ENCODE measurements around the gene PBX1. TPM values are rescaled to one million over a fixed set of nuclear protein-coding genes. Genes with fewer than 3 reads are reported as not detected.

The PBX1 gene
- total RNA-seq, 1 donor from 2014 or later: 719 TPM

- Mint-ChIP-seq H3K4me1 (peaks cover 49% of the 10 kb centered on the region), H3K27ac (peak overlapping the region; percentile 100), H3K36me3 (peaks cover 20% of the 10 kb centered on the region), H3K9me3 (no peaks in the 10 kb centered on the region), H3K27me3 (ENCODE audit: low read depth) (no peaks in the 10 kb centered on the region), H3K4me3 (peak overlapping the region; percentile 100)
- DNase-seq (ENCODE audit: low spot score in 2 of 2, unreplicated experiment in 2 of 2): no peak
- no peak for TF ChIP-seq CTCF (IDR thresholded peaks at IDR 0.05; ENCODE audit: unreplicated experiment)
Measured at GRCh38 chr1:164564378-164564777, 5.4 kb downstream of the PBX1 start.

- H3K4me3 Mint-ChIP-seq: peak overlapping the region; percentile 100
Measured at GRCh38 chr1:164565357-164565756, 6.4 kb downstream of the PBX1 start.

GRCh38 chr1:164567774-164568173, 8.8 kb downstream of the PBX1 start:
- peak overlapping the region; percentile 100 for H3K4me3 Mint-ChIP-seq
- H3K27ac Mint-ChIP-seq: peak overlapping the region; percentile 95
- H3K9me3 Mint-ChIP-seq: peaks cover 14% of the 10 kb centered on the region
- peaks cover 68% of the 10 kb centered on the region for H3K4me1 Mint-ChIP-seq
- no peaks in the 10 kb centered on the region for H3K27me3 Mint-ChIP-seq (ENCODE audit: low read depth)
- no peak for TF ChIP-seq CTCF (IDR thresholded peaks at IDR 0.05; ENCODE audit: unreplicated experiment)
- H3K36me3 Mint-ChIP-seq: peaks cover 39% of the 10 kb centered on the region
- DNase-seq (ENCODE audit: low spot score in 2 of 2, unreplicated experiment in 2 of 2): no peak

More at GRCh38 chr1:164565357-164565756, 6.4 kb downstream of the PBX1 start:
- peaks cover 24% of the 10 kb centered on the region for H3K36me3 Mint-ChIP-seq
- peak overlapping the region; percentile 95 for H3K27ac Mint-ChIP-seq
- peaks cover 56% of the 10 kb centered on the region for H3K4me1 Mint-ChIP-seq
- DNase-seq (ENCODE audit: low spot score in 2 of 2, unreplicated experiment in 2 of 2): no peak
- H3K27me3 Mint-ChIP-seq (ENCODE audit: low read depth): no peaks in the 10 kb centered on the region
- no peaks in the 10 kb centered on the region for H3K9me3 Mint-ChIP-seq
- TF ChIP-seq CTCF (IDR thresholded peaks at IDR 0.05; ENCODE audit: unreplicated experiment): no peak

GRCh38 chr1:164569241-164569640, 10.3 kb downstream of the PBX1 start:
- no peak for TF ChIP-seq CTCF (IDR thresholded peaks at IDR 0.05; ENCODE audit: unreplicated experiment)
- peaks cover 37% of the 10 kb centered on the region for H3K36me3 Mint-ChIP-seq

GRCh38 chr1:164569866-164570265, 10.9 kb downstream of the PBX1 start:
- H3K36me3 Mint-ChIP-seq: peaks cover 40% of the 10 kb centered on the region
- H3K27ac Mint-ChIP-seq: peak overlapping the region; percentile 95
- DNase-seq (ENCODE audit: low spot score in 2 of 2, unreplicated experiment in 2 of 2): no peak
- H3K9me3 Mint-ChIP-seq: peaks cover 14% of the 10 kb centered on the region
- H3K4me1 Mint-ChIP-seq: peaks cover 75% of the 10 kb centered on the region
- H3K4me3 Mint-ChIP-seq: peak overlapping the region; percentile 29
- no peak for TF ChIP-seq CTCF (IDR thresholded peaks at IDR 0.05; ENCODE audit: unreplicated experiment)
- no peaks in the 10 kb centered on the region for H3K27me3 Mint-ChIP-seq (ENCODE audit: low read depth)

More at GRCh38 chr1:164569241-164569640, 10.3 kb downstream of the PBX1 start:
- Mint-ChIP-seq H3K27me3 (ENCODE audit: low read depth) (no peaks in the 10 kb centered on the region), H3K4me1 (peaks cover 73% of the 10 kb centered on the region), H3K9me3 (peaks cover 14% of the 10 kb centered on the region), H3K27ac (peak overlapping the region; percentile 95), H3K4me3 (peak overlapping the region; percentile 100)
- DNase-seq (ENCODE audit: low spot score in 2 of 2, unreplicated experiment in 2 of 2): no peak

GRCh38 chr1:164571333-164571732, 12.3 kb downstream of the PBX1 start:
- H3K9me3 Mint-ChIP-seq: peaks cover 14% of the 10 kb centered on the region
- H3K4me1 Mint-ChIP-seq: peaks cover 77% of the 10 kb centered on the region
- no peak for TF ChIP-seq CTCF (IDR thresholded peaks at IDR 0.05; ENCODE audit: unreplicated experiment)
- peak overlapping the region; percentile 95 for H3K27ac Mint-ChIP-seq
- H3K4me3 Mint-ChIP-seq: no peak overlapping the region
- H3K27me3 Mint-ChIP-seq (ENCODE audit: low read depth): no peaks in the 10 kb centered on the region
- H3K36me3 Mint-ChIP-seq: peaks cover 40% of the 10 kb centered on the region
- no peak for DNase-seq (ENCODE audit: low spot score in 2 of 2, unreplicated experiment in 2 of 2)
